SK-N-MC (cell line): ENCODE measurements around the gene BMPR1A.

Source experiments
- EZH2 ChIP-seq: fragments of 200-600 bp; sonication (generic); IDR thresholded peaks from one replicate; pipeline ENCODE4 v1.6.1; 2017; ENCODE audit warnings: antibody characterized with exemption
- POLR2AphosphoS5 ChIP-seq: IDR thresholded peaks from 2 replicates; pipeline ENCODE4 v1.6.1; 2012; ENCODE audit warnings: mild to moderate bottlenecking, low read depth, low read length, borderline replicate concordance

DNA sequence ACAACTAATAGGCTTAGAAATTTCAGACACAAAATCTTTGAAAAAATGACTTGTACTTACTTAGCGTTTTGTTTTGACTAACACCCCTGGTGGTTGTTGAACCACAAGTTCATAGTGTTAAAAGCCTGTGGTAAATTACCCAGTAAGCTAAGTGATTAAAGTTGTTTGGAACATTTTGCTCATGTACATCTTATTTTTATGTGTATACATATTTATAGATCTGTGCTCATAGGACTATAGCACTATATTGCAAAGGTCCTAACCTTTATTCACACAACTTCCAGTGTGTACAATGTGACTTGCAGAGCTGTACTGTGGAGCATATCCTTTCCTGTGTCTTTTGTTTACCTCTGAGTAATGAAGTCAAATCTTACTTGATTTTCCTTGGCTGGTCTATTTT, 79.6 kb downstream of the BMPR1A start:
- TF ChIP-seq EZH2, result no peak
- TF ChIP-seq POLR2AphosphoS5, result no peak
